GM18873 (cell line): ENCODE data around the gene RETSAT.

Experiments
- ATAC-seq: cut with Tn5 transposase; IDR thresholded peaks from one replicate; pipeline ENCODE4 v1.9.1; 2021; ENCODE audit warnings: mild to moderate bottlenecking, moderate library complexity, moderate number of reproducible peaks; ENCODE audit not compliant: unreplicated experiment, low FRiP score

Gene RETSAT

GRCh38 chr2:85354286-85355072, at the start of gene RETSAT, which contains the start of gene ELMOD3:
TSS of gene RETSAT (minus strand) at chr2:85354528. CDS start at chr2:85354507, 21 bp downstream.
TSS of gene ELMOD3 (plus strand) at chr2:85354769. CDS start at chr2:85357199, 2,430 bp downstream.
- peak; percentile 90 for ATAC-seq

GRCh38 chr2:85401844-85402243, 47.5 kb upstream of the RETSAT start:
- no peak for ATAC-seq

GRCh38 chr2:85401464-85401805, 47.1 kb upstream of the RETSAT start:
- no peak for ATAC-seq

- no peak for ATAC-seq
Measured at GRCh38 chr2:85400541-85401463, 46.5 kb upstream of the RETSAT start.

- no peak for ATAC-seq
Measured at GRCh38 chr2:85400023-85400422, 45.7 kb upstream of the RETSAT start.

GRCh38 chr2:85399183-85399455, 44.8 kb upstream of the RETSAT start:
- no peak for ATAC-seq

GRCh38 chr2:85398426-85399182, 44.3 kb upstream of the RETSAT start:
- no peak for ATAC-seq

GRCh38 chr2:85397925-85398331, 43.6 kb upstream of the RETSAT start:
- ATAC-seq = no peak

GRCh38 chr2:85396531-85397470, 42.5 kb upstream of the RETSAT start:
- ATAC-seq = no peak

GRCh38 chr2:85395912-85396475, 41.7 kb upstream of the RETSAT start:
- ATAC-seq = no peak

- no peak for ATAC-seq
Measured at GRCh38 chr2:85394976-85395375, 40.6 kb upstream of the RETSAT start.

- ATAC-seq = no peak
Measured at GRCh38 chr2:85394261-85394681, 39.9 kb upstream of the RETSAT start.

- no peak for ATAC-seq
Measured at GRCh38 chr2:85393836-85394235, 39.5 kb upstream of the RETSAT start.

- no peak for ATAC-seq
Measured at GRCh38 chr2:85390941-85391669, 36.8 kb upstream of the RETSAT start.

- no peak for ATAC-seq
Measured at GRCh38 chr2:85388878-85389538, 34.7 kb upstream of the RETSAT start.

GRCh38 chr2:85387754-85388153, 33.4 kb upstream of the RETSAT start:
- no peak for ATAC-seq

- ATAC-seq = no peak
Measured at GRCh38 chr2:85385746-85386145, 31.4 kb upstream of the RETSAT start.

GRCh38 chr2:85383850-85384249, 29.5 kb upstream of the RETSAT start:
- no peak for ATAC-seq
